Measurements from ENCODE around the gene UNC79. TPM values are rescaled to one million over a fixed set of nuclear protein-coding genes. Genes with fewer than 3 reads are reported as not detected.

UNC79 gene
- total and polyA plus RNA-seq, 3 donors from 2014 or later = 4.3 to 10.7 (median 5.5) TPM

DNA sequence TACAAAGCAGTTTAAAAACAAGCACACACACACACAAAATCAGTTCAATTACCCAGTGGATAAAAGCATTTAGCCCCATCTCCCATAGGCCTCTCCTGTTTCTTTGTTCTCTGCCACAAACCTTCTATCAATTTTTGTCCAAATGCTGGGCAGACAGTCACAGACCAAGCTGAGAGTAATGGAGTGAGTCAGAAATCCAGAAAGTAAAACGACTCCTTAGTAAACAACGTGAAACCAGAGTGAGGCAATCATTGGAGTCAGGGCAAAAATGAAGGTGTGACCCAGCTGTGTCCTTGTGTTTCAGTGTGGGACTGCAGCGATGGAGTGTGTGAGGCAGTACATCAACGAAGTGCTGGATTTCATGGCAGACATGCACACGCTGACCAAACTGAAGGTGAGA lies 255.5 kb downstream of the UNC79 start:
- 80 to 82% methylated on average over 5 of the region's 5 CpGs for WGBS, 2 donors
- Histone ChIP-seq H3K4me3 (no peak overlapping the region), H3K27me3 (no peaks in the 10 kb centered on the region), H3K36me3 (ENCODE audit: low read depth, missing control alignments) (no peaks in the 10 kb centered on the region), H3K4me1 (no peaks in the 10 kb centered on the region), H3K27ac (no peak overlapping the region), H3K9me3 (no peaks in the 10 kb centered on the region)
- intact Hi-C loops (cut with DNase I; ENCODE audit: low total_unique reads) = no loop called here
- TF ChIP-seq, protein P1, sequence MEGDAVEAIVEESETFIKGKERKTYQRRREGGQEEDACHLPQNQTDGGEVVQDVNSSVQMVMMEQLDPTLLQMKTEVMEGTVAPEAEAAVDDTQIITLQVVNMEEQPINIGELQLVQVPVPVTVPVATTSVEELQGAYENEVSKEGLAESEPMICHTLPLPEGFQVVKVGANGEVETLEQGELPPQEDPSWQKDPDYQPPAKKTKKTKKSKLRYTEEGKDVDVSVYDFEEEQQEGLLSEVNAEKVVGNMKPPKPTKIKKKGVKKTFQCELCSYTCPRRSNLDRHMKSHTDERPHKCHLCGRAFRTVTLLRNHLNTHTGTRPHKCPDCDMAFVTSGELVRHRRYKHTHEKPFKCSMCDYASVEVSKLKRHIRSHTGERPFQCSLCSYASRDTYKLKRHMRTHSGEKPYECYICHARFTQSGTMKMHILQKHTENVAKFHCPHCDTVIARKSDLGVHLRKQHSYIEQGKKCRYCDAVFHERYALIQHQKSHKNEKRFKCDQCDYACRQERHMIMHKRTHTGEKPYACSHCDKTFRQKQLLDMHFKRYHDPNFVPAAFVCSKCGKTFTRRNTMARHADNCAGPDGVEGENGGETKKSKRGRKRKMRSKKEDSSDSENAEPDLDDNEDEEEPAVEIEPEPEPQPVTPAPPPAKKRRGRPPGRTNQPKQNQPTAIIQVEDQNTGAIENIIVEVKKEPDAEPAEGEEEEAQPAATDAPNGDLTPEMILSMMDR (IDR thresholded peaks at IDR 0.05) = no peak
- TF ChIP-seq POLR2A (IDR thresholded peaks at IDR 0.05) = no peak
- no peak for DNase-seq

DNA sequence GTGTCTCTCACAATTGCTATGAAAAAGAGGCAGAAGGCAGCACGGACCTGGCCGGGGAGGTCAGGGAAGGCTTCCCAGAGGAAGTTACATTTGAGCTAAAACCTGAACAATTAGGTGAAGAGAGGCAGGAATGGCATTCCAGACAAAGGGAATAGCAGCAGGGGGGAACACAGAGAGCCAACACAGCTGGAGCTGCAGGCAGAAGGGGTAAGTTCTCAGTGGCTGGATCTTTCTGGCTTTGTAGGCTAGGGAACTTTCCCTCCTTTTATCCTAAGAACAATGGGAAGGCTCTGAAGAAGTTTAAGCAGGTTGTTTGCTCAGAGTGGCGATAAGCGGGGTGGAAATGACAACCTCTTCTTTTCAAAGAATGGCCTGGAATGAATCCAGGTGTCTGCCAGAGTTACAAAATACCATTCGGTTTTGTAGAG lies 257.5 kb downstream of the UNC79 start:
- no peaks in the 10 kb centered on the region for H3K4me1 ChIP-seq
- TF ChIP-seq, protein P1 (IDR thresholded peaks at IDR 0.05) = no peak
- TF ChIP-seq POLR2A (IDR thresholded peaks at IDR 0.05) = no peak
- H3K27me3 ChIP-seq = no peaks in the 10 kb centered on the region
- intact Hi-C loops (cut with DNase I; ENCODE audit: low total_unique reads) = no loop called here
- no peak overlapping the region for H3K27ac ChIP-seq
- H3K9me3 ChIP-seq = no peaks in the 10 kb centered on the region
- no peaks in the 10 kb centered on the region for H3K36me3 ChIP-seq (ENCODE audit: low read depth, missing control alignments)
- WGBS, 2 donors = 50 to 64% methylated on average over 5 of the region's 5 CpGs
- no peak overlapping the region for H3K4me3 ChIP-seq
- DNase-seq = no peak

DNA sequence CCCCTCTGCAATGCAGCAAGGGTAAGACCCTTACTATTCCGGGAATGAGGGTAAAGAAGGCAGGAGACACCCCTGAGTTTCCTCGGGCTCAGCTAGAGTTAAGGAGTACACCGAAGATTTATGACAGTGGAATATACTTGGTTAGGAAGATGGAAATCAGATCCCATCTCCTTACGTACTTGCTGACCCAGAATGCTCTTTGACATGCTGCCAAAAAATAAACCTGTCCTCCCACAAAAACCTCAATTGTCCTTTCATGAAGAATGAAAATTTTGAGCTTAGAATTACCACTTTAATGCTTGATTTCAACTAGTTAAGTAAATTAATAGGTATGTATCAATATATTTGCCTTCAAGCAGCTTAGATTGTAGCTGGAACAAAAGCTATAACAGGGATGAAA lies 258.1 kb downstream of the UNC79 start:
- H3K4me1 ChIP-seq = no peaks in the 10 kb centered on the region
- H3K4me3 ChIP-seq = no peak overlapping the region
- no peak overlapping the region for H3K27ac ChIP-seq
- no peaks in the 10 kb centered on the region for H3K36me3 ChIP-seq (ENCODE audit: low read depth, missing control alignments)
- no peaks in the 10 kb centered on the region for H3K9me3 ChIP-seq
- intact Hi-C loops (cut with DNase I; ENCODE audit: low total_unique reads) = no loop called here
- DNase-seq = no peak
- TF ChIP-seq, protein P1 (IDR thresholded peaks at IDR 0.05) = no peak
- no peak for TF ChIP-seq POLR2A (IDR thresholded peaks at IDR 0.05)
- WGBS, 2 donors = 49 to 60% methylated on average over 4 of the region's 4 CpGs
- no peaks in the 10 kb centered on the region for H3K27me3 ChIP-seq

DNA sequence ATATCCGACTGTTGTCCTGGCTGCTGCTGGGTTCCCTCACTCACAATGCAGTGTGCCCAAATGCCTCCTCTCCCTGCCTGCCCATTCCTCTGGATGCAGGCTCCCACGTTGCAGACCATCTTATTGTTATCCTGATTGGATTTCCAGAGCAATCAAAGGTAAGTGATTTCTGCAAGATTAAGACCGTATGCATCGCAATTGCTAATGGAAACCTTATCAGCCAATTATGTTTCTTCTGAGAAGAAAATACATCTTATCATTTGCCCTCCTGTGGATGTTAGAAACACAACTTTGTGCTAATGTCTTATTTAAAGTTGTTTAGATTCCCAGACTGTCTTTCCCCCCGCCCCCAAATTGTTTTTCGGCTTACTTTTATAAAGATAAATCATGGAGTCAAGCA lies 259.4 kb downstream of the UNC79 start:
- intact Hi-C loops (cut with DNase I; ENCODE audit: low total_unique reads) = no loop called here

More for the DNA sequence above, 259.4 kb downstream of the UNC79 start:
- Histone ChIP-seq H3K36me3 (ENCODE audit: low read depth, missing control alignments) (no peaks in the 10 kb centered on the region), H3K4me1 (no peaks in the 10 kb centered on the region), H3K27me3 (no peaks in the 10 kb centered on the region), H3K27ac (no peak overlapping the region), H3K4me3 (no peak overlapping the region), H3K9me3 (no peaks in the 10 kb centered on the region)
- WGBS, 2 donors = 71 to 82% methylated on average over 6 of the region's 6 CpGs
- TF ChIP-seq, protein P1 (IDR thresholded peaks at IDR 0.05) = no peak
- no peak for TF ChIP-seq POLR2A (IDR thresholded peaks at IDR 0.05)
- DNase-seq = no peak

Data from testis (tissue), 3 donors.